SK-N-SH (cell line): Measurements from ENCODE around the gene KLF15. TPM values are rescaled to one million over a fixed set of nuclear protein-coding genes. Genes with fewer than 3 reads are reported as not detected.

ENCODE experiments used
- CTCF ChIA-PET: fragments of 300-600, 350-600 bp; formaldehyde crosslinking; extraction: SDS; loops from one replicate; lab custom pipeline; 2021; lab: Yijun Ruan, JAX
- POLR2A ChIA-PET: fragments of 350-600 bp; sonication (Branson Sonifier 250); formaldehyde crosslinking; extraction: SDS; loops from one replicate; lab custom pipeline; 2020; ENCODE audit warnings: antibody characterized with exemption, inconsistent platforms; lab: Yijun Ruan, JAX
- DNase-seq: peaks from one replicate; pipeline ENCODE4 v3.0.0; 2012
- H2AFZ ChIP-seq: fragments of 200-600 bp; sonication (generic); 2 replicates; pipeline ENCODE4 v1.8.1; 2016; ENCODE audit warnings: antibody characterized with exemption, mild to moderate bottlenecking, low read depth
- H3F3A ChIP-seq: fragments of 200-600 bp; sonication (generic); replicated peaks from 2 replicates; pipeline ENCODE3; 2016; ENCODE audit warnings: antibody characterized with exemption, mild to moderate bottlenecking; ENCODE audit not compliant: insufficient read depth
- H3K27ac ChIP-seq, 2 experiments: fragments of 200-500 bp in 1 of 2; fragments of 200-600 bp in 1 of 2; sonication (Bioruptor generic) in 1 of 2; sonication (generic), shearing (Covaris generic) in 1 of 2; 2 replicates each; pipeline versions ENCODE4 v1.5.1 to v1.6.1; 2014 to 2016; ENCODE audit warnings: low read depth in 2 of 2, inconsistent platforms in 1 of 2, low read length in 1 of 2, mild to moderate bottlenecking in 1 of 2, mixed read lengths in 1 of 2
- H3K27me3 ChIP-seq: fragments of 200-600 bp; sonication (generic), shearing (Covaris generic); 2 replicates; pipeline ENCODE4 v1.6.1; 2016; ENCODE audit warnings: mixed run types; ENCODE audit not compliant: insufficient read depth
- H3K36me3 ChIP-seq, 2 experiments: fragments of 200-500 bp in 1 of 2; fragments of 200-600 bp in 1 of 2; sonication (Bioruptor generic) in 1 of 2; sonication (generic) in 1 of 2; replicated peaks in 1 of 2; 2 replicates each; pipeline versions ENCODE3 to v1.5.1; 2014 to 2016; ENCODE audit warnings: low read length in 1 of 2, mild to moderate bottlenecking in 1 of 2; ENCODE audit not compliant: insufficient read depth in 2 of 2, control insufficient read depth in 1 of 2
- H3K4me1 ChIP-seq, 2 experiments: fragments of 200-500 bp in 1 of 2; fragments of 200-600 bp in 1 of 2; sonication (Bioruptor generic) in 1 of 2; sonication (generic), shearing (Covaris generic) in 1 of 2; 2 replicates each; pipeline versions ENCODE4 v1.5.1 to v1.6.1; 2014 to 2016; ENCODE audit warnings: low read depth in 1 of 2, low read length in 1 of 2, mixed run types in 1 of 2; ENCODE audit not compliant: insufficient read depth in 2 of 2, control insufficient read depth in 1 of 2
- H3K4me2 ChIP-seq: fragments of 200-600 bp; sonication (generic), shearing (Covaris generic); 2 replicates; pipeline ENCODE4 v1.6.1; 2017; ENCODE audit warnings: mixed run types
- H3K4me3 ChIP-seq, 2 experiments: fragments of 200-500 bp in 1 of 2; fragments of 200-600 bp in 1 of 2; sonication (Bioruptor generic) in 1 of 2; sonication (generic), shearing (Covaris generic) in 1 of 2; 2 replicates each; pipeline versions ENCODE4 v1.5.1 to v1.8.1; 2014 to 2016; ENCODE audit warnings: low read depth in 2 of 2, inconsistent platforms in 1 of 2, low read length in 1 of 2, mild to moderate bottlenecking in 1 of 2, mixed read lengths in 1 of 2, moderate library complexity in 1 of 2
- H3K79me2 ChIP-seq: fragments of 200-600 bp; sonication (generic); 2 replicates; pipeline ENCODE4 v1.8.1; 2017; ENCODE audit warnings: mild to moderate bottlenecking; ENCODE audit not compliant: insufficient read depth
- H3K9ac ChIP-seq: fragments of 200-600 bp; sonication (generic); 2 replicates; pipeline ENCODE4 v1.6.1; 2017; ENCODE audit warnings: mixed run types
- H3K9me2 ChIP-seq: fragments of 200-600 bp; sonication (generic); 2 replicates; pipeline ENCODE4 v1.6.1; 2017; ENCODE audit warnings: mixed run types
- H3K9me3 ChIP-seq: fragments of 200-600 bp; sonication (generic); 2 replicates; pipeline ENCODE4 v1.6.1; 2017; ENCODE audit warnings: mixed run types, mild to moderate bottlenecking, moderate library complexity
- H4K20me1 ChIP-seq: fragments of 200-600 bp; sonication (generic); 2 replicates; pipeline ENCODE4 v1.6.1; 2017; ENCODE audit warnings: mild to moderate bottlenecking, mixed run types; ENCODE audit not compliant: insufficient read depth
- EZH2phosphoT487 ChIP-seq: fragments of 200-600 bp; sonication (generic); IDR thresholded peaks from 2 replicates; pipeline ENCODE4 v1.6.1; 2017; ENCODE audit warnings: low read depth, mixed run types, mild to moderate bottlenecking, antibody characterized with exemption, moderate library complexity, borderline replicate concordance
- GATA2 ChIP-seq: sonication (generic); formaldehyde crosslinking; IDR thresholded peaks from 2 replicates; pipeline ENCODE4 v1.5.0; 2020; ENCODE audit warnings: mild to moderate bottlenecking, missing genetic modification reagents
- JUND ChIP-seq: IDR thresholded peaks from 2 replicates; pipeline ENCODE4 v1.4.0; 2012
- MXI1 ChIP-seq: IDR thresholded peaks from 2 replicates; pipeline ENCODE4 v1.6.1; 2012; ENCODE audit warnings: mild to moderate bottlenecking, low read depth, low read length, improper control_type of control experiment
- NFIC ChIP-seq: IDR thresholded peaks from 2 replicates; pipeline ENCODE4 v1.4.0; 2012; ENCODE audit warnings: borderline replicate concordance
- POLR2AphosphoS5 ChIP-seq: IDR thresholded peaks from 2 replicates; pipeline ENCODE4 v1.6.1; 2012; ENCODE audit warnings: low read depth, low read length
- RCOR1 ChIP-seq: fragments of 150-350 bp; IDR thresholded peaks from 2 replicates; pipeline ENCODE4 v1.6.1; 2017; ENCODE audit warnings: antibody characterized with exemption, low read length
- RFX5 ChIP-seq: IDR thresholded peaks from 2 replicates; pipeline ENCODE4 v1.6.1; 2012; ENCODE audit warnings: mild to moderate bottlenecking, improper control_type of control experiment, low read length
- RXRA ChIP-seq: IDR thresholded peaks from 2 replicates; pipeline ENCODE4 v1.4.0; 2012; ENCODE audit warnings: low read depth, mild to moderate bottlenecking, borderline replicate concordance
- SMC3 ChIP-seq: IDR thresholded peaks from 2 replicates; pipeline ENCODE4 v1.6.1; 2012; ENCODE audit warnings: low read depth, low read length, improper control_type of control experiment
- TAF1 ChIP-seq: IDR thresholded peaks from 2 replicates; pipeline ENCODE4 v1.6.1; 2012; ENCODE audit warnings: low read depth, mild to moderate bottlenecking, low read length, moderate library complexity, borderline replicate concordance
- TEAD4 ChIP-seq: IDR thresholded peaks from 2 replicates; pipeline ENCODE4 v1.4.0; 2012; ENCODE audit warnings: mild to moderate bottlenecking, borderline replicate concordance; ENCODE audit not compliant: insufficient read depth
- YY1 ChIP-seq: IDR thresholded peaks from 2 replicates; pipeline ENCODE4 v1.4.0; 2012; ENCODE audit warnings: low read depth, mild to moderate bottlenecking
- WGBS: methylation state at CpG from one replicate; pipeline ENCODE4 v1.1.6; 2017; ENCODE audit warnings: low lambda C conversion rate; 5-methylcytosine and 5-hydroxymethylcytosine counted together
- polyA plus RNA-seq, 3 experiments: library from polyadenylated mRNA; depleted of rRNA; stranded (reverse); fragments of >200 nt; gene quantifications; 2 replicates each; pipeline ENCODE4 v1.2.3, GENCODE V29; 2012
- TF ChIP-seq, protein P1 (sequence below): IDR thresholded peaks from 2 replicates; pipeline ENCODE4; 2012
- TF ChIP-seq, protein P2 (sequence below): IDR thresholded peaks from 2 replicates; pipeline ENCODE4 v1.4.0; 2012; ENCODE audit warnings: low read depth, borderline replicate concordance
- TF ChIP-seq, protein P3 (sequence below): fragments of 150-350 bp; IDR thresholded peaks from 2 replicates; pipeline ENCODE4 v1.6.1; 2016; ENCODE audit warnings: mild to moderate bottlenecking, low read depth, low read length
- TF ChIP-seq, protein P4 (sequence below): IDR thresholded peaks from 2 replicates; pipeline ENCODE4 v1.6.1; 2012; ENCODE audit warnings: mild to moderate bottlenecking, low read depth, low read length, moderate library complexity

The KLF15 gene
- polyA plus RNA-seq, 1 of the 3 experiments (the other 2 are of a cell fraction) = 0.28 TPM

DNA sequence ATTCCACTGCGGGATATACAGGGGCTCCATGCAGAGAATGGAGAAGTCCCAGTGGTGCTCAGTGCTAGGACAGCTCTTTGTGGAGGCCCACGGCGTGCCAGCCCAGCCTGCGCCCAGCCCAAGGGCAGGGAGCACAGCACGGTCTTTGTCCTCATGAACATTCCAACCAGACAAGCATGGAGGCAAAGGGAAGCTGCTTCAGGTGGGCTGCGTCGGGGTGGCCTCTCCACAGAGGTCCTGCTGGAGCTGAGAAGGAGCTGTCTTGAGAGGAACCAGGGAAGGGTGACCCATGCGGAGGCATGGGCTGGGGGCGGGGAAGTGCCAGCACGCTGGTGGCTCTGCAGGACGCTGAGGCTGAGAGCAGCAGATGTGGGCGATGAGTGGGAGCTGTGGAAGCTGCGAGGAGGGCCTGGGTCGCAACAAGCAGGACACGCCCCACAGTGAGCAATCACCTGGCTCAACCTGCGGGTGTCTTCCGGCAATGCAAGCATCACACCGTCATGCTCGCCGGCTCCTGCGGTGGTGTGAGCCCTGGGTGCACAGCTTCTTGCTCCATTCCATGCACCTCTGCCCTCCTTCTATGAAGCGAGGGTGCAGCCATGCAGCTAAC is 14.0 kb upstream of the KLF15 start:
- Histone ChIP-seq H3K27ac (no peak overlapping the region), H3F3A (no peaks in the 10 kb centered on the region), H3K9me3 (no peaks in the 10 kb centered on the region), H3K36me3 (no peaks in the 10 kb centered on the region), H4K20me1 (no peaks in the 10 kb centered on the region), H3K9me2 (no peaks in the 10 kb centered on the region), H3K4me2 (no peak overlapping the region), H3K4me3 (no peak overlapping the region), H3K79me2 (no peaks in the 10 kb centered on the region), H3K9ac (no peak overlapping the region), H3K27me3 (peaks cover 8% of the 10 kb centered on the region; the same call in 1 of the 2 replicates), H2AFZ (no peak overlapping the region), H3K4me1 (peaks cover 0 to 12% of the 10 kb centered on the region in 2 experiments; a peak in 1 of 4 replicates)
- TF ChIP-seq, protein P1, sequence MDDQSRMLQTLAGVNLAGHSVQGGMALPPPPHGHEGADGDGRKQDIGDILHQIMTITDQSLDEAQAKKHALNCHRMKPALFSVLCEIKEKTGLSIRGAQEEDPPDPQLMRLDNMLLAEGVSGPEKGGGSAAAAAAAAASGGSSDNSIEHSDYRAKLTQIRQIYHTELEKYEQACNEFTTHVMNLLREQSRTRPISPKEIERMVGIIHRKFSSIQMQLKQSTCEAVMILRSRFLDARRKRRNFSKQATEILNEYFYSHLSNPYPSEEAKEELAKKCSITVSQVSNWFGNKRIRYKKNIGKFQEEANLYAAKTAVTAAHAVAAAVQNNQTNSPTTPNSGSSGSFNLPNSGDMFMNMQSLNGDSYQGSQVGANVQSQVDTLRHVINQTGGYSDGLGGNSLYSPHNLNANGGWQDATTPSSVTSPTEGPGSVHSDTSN = no peak
- TF ChIP-seq POLR2AphosphoS5 (no peak), YY1 (no peak), NFIC (no peak), SMC3 (no peak), TEAD4 (no peak), MXI1 (no peak), RFX5 (no peak), JUND (no peak), RCOR1 (no peak), GATA2 (CRISPR knock-in tag) (no peak), TAF1 (no peak), EZH2phosphoT487 (no peak), RXRA (no peak)
- TF ChIP-seq, protein P2, sequence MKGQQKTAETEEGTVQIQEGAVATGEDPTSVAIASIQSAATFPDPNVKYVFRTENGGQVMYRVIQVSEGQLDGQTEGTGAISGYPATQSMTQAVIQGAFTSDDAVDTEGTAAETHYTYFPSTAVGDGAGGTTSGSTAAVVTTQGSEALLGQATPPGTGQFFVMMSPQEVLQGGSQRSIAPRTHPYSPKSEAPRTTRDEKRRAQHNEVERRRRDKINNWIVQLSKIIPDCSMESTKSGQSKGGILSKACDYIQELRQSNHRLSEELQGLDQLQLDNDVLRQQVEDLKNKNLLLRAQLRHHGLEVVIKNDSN = no peak
- TF ChIP-seq, protein P3, sequence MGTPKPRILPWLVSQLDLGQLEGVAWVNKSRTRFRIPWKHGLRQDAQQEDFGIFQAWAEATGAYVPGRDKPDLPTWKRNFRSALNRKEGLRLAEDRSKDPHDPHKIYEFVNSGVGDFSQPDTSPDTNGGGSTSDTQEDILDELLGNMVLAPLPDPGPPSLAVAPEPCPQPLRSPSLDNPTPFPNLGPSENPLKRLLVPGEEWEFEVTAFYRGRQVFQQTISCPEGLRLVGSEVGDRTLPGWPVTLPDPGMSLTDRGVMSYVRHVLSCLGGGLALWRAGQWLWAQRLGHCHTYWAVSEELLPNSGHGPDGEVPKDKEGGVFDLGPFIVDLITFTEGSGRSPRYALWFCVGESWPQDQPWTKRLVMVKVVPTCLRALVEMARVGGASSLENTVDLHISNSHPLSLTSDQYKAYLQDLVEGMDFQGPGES = no peak
- TF ChIP-seq, protein P4, sequence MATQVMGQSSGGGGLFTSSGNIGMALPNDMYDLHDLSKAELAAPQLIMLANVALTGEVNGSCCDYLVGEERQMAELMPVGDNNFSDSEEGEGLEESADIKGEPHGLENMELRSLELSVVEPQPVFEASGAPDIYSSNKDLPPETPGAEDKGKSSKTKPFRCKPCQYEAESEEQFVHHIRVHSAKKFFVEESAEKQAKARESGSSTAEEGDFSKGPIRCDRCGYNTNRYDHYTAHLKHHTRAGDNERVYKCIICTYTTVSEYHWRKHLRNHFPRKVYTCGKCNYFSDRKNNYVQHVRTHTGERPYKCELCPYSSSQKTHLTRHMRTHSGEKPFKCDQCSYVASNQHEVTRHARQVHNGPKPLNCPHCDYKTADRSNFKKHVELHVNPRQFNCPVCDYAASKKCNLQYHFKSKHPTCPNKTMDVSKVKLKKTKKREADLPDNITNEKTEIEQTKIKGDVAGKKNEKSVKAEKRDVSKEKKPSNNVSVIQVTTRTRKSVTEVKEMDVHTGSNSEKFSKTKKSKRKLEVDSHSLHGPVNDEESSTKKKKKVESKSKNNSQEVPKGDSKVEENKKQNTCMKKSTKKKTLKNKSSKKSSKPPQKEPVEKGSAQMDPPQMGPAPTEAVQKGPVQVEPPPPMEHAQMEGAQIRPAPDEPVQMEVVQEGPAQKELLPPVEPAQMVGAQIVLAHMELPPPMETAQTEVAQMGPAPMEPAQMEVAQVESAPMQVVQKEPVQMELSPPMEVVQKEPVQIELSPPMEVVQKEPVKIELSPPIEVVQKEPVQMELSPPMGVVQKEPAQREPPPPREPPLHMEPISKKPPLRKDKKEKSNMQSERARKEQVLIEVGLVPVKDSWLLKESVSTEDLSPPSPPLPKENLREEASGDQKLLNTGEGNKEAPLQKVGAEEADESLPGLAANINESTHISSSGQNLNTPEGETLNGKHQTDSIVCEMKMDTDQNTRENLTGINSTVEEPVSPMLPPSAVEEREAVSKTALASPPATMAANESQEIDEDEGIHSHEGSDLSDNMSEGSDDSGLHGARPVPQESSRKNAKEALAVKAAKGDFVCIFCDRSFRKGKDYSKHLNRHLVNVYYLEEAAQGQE = no peak
- ChIA-PET POLR2A (no interaction called here), CTCF (interaction anchor here (0.8 to 1.1 kb wide), 3 partner anchors 19 to 222 kb away, joined by 3 read pairs; no protein-coding TSS in a partner anchor)
- DNase-seq = no peak
- WGBS = 89% methylated on average over 6 of the region's 22 CpGs
